ENCODE results near the gene CIDEB. TPM values are rescaled to one million over a fixed set of nuclear protein-coding genes. Genes with fewer than 3 reads are reported as not detected.
"Not testable (repeated sequence)": the region's sequence is repeated elsewhere in the genome, so short reads cannot be mapped to it uniquely, and the experiment has no call there.

Gene CIDEB
- total and polyA plus RNA-seq, 2 donors from 2014 or later: 22.4 to 49.7 TPM

- Histone ChIP-seq H3K4me3 (ENCODE audit: low read length in 3 of 3) (no peak overlapping the region), H3K4me1 (ENCODE audit: control insufficient read depth in 2 of 3, insufficient read depth in 2 of 3, low read depth in 1 of 3, low read length in 3 of 3) (peaks cover 0 to 11% (median 10%) of the 10 kb centered on the region in 3 donors), H3K36me3 (ENCODE audit: control insufficient read depth in 2 of 3, insufficient read depth in 3 of 3, low read length in 3 of 3) (no peaks in the 10 kb centered on the region), H3K9ac (ENCODE audit: low read length in 3 of 3) (no peak overlapping the region), H3K9me3 (ENCODE audit: control insufficient read depth in 2 of 3, insufficient read depth in 1 of 3, low read length in 3 of 3) (no peaks in the 10 kb centered on the region), H3K27me3 (ENCODE audit: control insufficient read depth, insufficient read depth, low read length) (peaks cover 13% of the 10 kb centered on the region), H3K27ac (ENCODE audit: low read depth in 2 of 2, low read length in 2 of 2) (no peak overlapping the region)
- intact Hi-C loops (cut with DNase I): no loop called here
- DNase-seq: no peak
- no peak for FAIRE-seq
- no peak for TF ChIP-seq CTCF (IDR thresholded peaks at IDR 0.05; ENCODE audit: borderline replicate concordance, extremely low read depth, insufficient read depth)
These were observed 21.4 kb upstream of the CIDEB start for GRCh38 chr14:24329073-24329663.

GRCh38 chr14:24327914-24328313 is 20.1 kb upstream of the CIDEB start:
- H3K4me3 ChIP-seq (ENCODE audit: low read length in 3 of 3); H3K27ac ChIP-seq (ENCODE audit: low read depth in 2 of 2, low read length in 2 of 2); DNase-seq; FAIRE-seq; H3K27me3 ChIP-seq (ENCODE audit: control insufficient read depth, insufficient read depth, low read length); H3K9me3 ChIP-seq (ENCODE audit: control insufficient read depth in 2 of 3, insufficient read depth in 1 of 3, low read length in 3 of 3); H3K36me3 ChIP-seq (ENCODE audit: control insufficient read depth in 2 of 3, insufficient read depth in 3 of 3, low read length in 3 of 3); intact Hi-C loops (cut with DNase I); H3K9ac ChIP-seq (ENCODE audit: low read length in 3 of 3): not testable (repeated sequence)
- peaks cover 0 to 11% (median 5%) of the 10 kb centered on the region in 3 donors for H3K4me1 ChIP-seq (ENCODE audit: control insufficient read depth in 2 of 3, insufficient read depth in 2 of 3, low read depth in 1 of 3, low read length in 3 of 3)
- peak; percentile 52 for TF ChIP-seq CTCF (IDR thresholded peaks at IDR 0.05; ENCODE audit: borderline replicate concordance, extremely low read depth, insufficient read depth)

- Histone ChIP-seq H3K36me3 (ENCODE audit: control insufficient read depth in 2 of 3, insufficient read depth in 3 of 3, low read length in 3 of 3) (no peaks in the 10 kb centered on the region), H3K27ac (ENCODE audit: low read depth in 2 of 2, low read length in 2 of 2) (no peak overlapping the region), H3K4me1 (ENCODE audit: control insufficient read depth in 2 of 3, insufficient read depth in 2 of 3, low read depth in 1 of 3, low read length in 3 of 3) (peaks cover 0 to 6% (median 2%) of the 10 kb centered on the region in 3 donors), H3K27me3 (ENCODE audit: control insufficient read depth, insufficient read depth, low read length) (peaks cover 2% of the 10 kb centered on the region), H3K9me3 (ENCODE audit: control insufficient read depth in 2 of 3, insufficient read depth in 1 of 3, low read length in 3 of 3) (no peaks in the 10 kb centered on the region), H3K4me3 (ENCODE audit: low read length in 3 of 3) (no peak overlapping the region), H3K9ac (ENCODE audit: low read length in 3 of 3) (no peak overlapping the region)
- no peak for TF ChIP-seq CTCF (IDR thresholded peaks at IDR 0.05; ENCODE audit: borderline replicate concordance, extremely low read depth, insufficient read depth)
- DNase-seq (no peak), FAIRE-seq (no peak)
- intact Hi-C loops (cut with DNase I): no loop called here
These were observed 19.5 kb upstream of the CIDEB start for GRCh38 chr14:24327303-24327702.

GRCh38 chr14:24325963-24326362 is 18.2 kb upstream of the CIDEB start:
- FAIRE-seq (no peak), DNase-seq (no peak)
- Histone ChIP-seq H3K9ac (ENCODE audit: low read length in 3 of 3) (no peak overlapping the region), H3K27ac (ENCODE audit: low read depth in 2 of 2, low read length in 2 of 2) (no peak overlapping the region), H3K4me1 (ENCODE audit: control insufficient read depth in 2 of 3, insufficient read depth in 2 of 3, low read depth in 1 of 3, low read length in 3 of 3) (no peaks in the 10 kb centered on the region), H3K4me3 (ENCODE audit: low read length in 3 of 3) (no peak overlapping the region), H3K9me3 (ENCODE audit: control insufficient read depth in 2 of 3, insufficient read depth in 1 of 3, low read length in 3 of 3) (no peaks in the 10 kb centered on the region), H3K36me3 (ENCODE audit: control insufficient read depth in 2 of 3, insufficient read depth in 3 of 3, low read length in 3 of 3) (no peaks in the 10 kb centered on the region), H3K27me3 (ENCODE audit: control insufficient read depth, insufficient read depth, low read length) (no peaks in the 10 kb centered on the region)
- TF ChIP-seq CTCF (IDR thresholded peaks at IDR 0.05; ENCODE audit: borderline replicate concordance, extremely low read depth, insufficient read depth): no peak
- intact Hi-C loops (cut with DNase I): no loop called here

Measured in kidney (tissue), 14 donors.